Stimulated activated CD4-positive, alpha-beta T cell treated with anti-CD3 and anti-CD28 coated beads, Interleukin-12 subunit alpha, Interleukin-12 subunit beta, amount 100 ng/mL, for 48 hours (primary cell): ENCODE data around the gene GABRG3.

Experiments
- DNase-seq, 3 donors: peaks; one replicate each; pipeline ENCODE4 v3.0.0-alpha.2; 2020; ENCODE audit warnings: low read depth in 2 of 3, low spot score in 1 of 3

The GABRG3 gene

GRCh38 chr15:27561816-27562215 lies 590.8 kb downstream of the GABRG3 start:
- DNase-seq = no peak

DNA sequence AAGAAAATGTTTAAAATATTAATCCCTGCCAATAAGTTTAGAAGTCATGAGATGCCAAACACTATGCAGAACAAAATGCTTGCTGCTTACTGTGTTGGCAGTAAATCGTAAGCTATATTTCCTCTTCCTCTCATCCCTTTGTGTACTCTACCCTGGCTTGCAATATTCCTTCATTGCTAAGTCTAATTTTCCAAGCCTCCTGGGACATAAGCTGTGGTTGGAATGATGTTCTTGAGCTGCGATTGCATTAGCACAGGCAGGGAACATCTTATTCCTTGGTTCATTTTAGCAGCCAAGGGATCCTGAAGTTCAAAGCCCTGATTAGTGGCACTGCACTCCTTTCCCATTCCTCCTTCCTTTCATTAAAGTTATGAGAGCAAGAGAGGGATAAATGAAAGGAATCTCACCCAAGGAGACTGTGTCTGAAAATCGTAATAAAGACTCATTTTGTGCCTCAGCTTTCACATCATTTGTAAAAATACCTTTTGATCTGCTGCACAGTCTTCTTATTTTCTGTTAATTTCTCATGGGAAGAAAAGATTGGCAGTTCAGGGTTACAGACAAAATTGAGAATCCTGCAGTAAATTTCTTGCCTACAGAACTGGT lies 592.9 kb downstream of the GABRG3 start:
- DNase-seq = no peak

DNA sequence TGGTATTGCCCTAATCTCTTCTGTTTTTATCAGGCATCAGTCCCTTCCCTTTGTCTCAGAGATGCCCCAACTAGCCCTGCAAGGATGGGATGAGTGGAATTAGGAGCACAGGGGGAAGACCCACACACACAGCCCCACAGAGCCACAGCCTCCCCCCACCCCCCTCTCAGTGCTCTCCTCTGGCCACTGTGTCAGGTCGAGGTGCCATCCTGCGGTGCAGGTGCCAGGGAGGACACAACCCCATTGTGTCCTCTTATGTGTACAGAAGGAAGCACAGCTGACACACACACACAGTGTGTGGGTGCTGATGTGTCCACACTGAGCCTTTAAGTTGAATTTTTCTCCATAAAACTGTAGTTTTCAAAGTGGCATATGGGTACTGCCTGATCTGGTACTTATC lies 593.7 kb downstream of the GABRG3 start:
- no peak for DNase-seq

- DNase-seq = no peak
These were observed 599.8 kb downstream of the GABRG3 start for GRCh38 chr15:27570746-27571145.

DNA sequence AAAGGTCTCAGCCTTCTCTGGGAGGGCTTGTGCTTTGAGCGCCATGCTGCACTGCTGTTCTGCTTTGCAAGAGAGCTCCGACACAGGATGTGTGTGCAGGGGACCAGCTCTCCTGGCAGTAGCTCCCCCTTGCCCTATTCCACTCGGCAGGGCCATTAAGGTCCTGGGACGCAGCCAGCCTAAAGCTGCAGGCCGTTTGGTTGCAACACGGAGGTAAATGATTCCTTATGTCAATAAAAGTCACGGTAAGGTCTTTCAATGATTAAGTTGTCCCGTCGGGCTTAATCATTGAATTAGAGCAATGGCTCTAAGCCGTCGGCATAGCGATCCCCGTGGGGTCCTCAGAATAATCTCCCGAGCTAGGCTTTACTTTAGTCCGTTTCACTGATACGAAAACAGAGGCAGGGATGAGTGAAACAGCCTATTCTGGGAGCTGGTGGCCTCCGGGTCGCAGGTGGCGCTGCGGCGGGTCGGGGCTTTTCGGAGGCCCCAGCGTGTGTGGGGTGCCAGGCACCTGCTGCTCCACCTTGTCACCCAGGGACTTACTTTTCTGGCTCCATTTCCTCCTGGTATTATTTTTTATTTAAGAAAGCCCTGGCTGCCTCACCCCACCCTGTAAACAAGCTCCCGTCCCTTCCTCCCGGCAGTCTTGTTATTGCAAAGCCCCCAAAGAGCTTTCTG lies 603.0 kb downstream of the GABRG3 start:
- DNase-seq = no peak

DNA sequence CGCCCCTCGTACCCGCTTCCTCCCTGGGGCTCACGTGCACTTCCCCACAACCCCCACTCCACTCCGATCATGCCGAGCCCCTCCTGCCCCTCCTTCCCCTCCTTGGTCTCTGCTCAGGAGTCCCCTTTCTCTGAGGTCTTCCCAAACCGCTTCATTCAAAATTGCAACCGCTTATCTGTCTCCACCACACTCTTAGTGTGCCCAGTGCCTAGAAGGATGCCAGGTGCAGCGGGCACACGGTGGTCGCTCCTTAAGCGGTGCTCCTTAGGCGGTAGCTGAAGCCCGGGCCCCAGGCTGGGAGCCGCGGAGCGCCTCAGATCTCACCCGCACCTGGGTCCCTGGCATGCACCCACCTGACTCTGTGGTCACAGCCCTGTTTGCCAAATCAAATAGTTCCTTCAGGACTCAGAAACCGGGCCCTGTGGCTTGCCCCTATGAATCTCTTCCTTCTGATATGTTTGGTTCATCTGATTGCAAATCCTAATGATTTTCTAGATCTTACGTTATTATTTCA lies 603.6 kb downstream of the GABRG3 start:
- DNase-seq = no peak

DNA sequence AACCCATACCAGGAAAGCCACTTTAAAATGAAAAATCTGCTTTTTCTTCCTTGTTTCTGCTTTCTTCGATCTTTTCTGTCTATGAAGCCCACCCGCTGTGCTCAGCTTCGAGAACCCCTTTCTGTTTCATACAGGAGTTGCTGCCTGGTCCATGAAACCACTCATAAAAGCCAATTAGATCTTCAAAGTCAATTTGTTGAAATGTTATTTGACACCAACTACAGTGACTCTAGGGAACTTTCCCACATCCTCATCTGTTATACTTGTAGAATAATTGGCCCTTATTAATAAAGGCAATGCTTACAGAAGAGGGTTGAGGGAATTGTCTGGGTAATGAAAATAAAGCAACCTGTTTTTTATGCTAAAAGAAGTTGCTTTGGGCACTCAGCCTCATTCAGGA lies 604.5 kb downstream of the GABRG3 start:
- DNase-seq = no peak

- DNase-seq = no peak
These were observed 605.6 kb downstream of the GABRG3 start for GRCh38 chr15:27576576-27576975.

- DNase-seq = no peak
These were observed 608.8 kb downstream of the GABRG3 start for GRCh38 chr15:27579738-27580137.

GRCh38 chr15:27582726-27583410 lies 611.9 kb downstream of the GABRG3 start:
- DNase-seq = no peak

DNA sequence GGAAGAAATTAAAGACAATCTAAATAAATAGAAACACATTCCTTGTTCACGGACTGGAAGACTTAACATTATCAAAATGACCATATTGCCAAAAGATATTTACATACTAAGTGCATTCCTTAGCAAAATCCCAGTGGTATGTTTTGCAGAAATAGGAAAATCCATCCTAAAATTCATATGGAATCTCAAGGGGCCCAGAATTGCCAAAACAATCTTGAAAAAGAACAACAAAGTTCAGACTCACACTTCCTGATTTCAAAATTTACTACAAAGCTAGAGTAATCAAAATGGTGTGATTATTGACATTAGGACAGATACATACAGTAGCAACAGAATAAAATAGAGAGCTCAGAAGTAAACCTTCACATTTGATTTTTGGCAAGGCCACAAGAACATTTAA lies 612.7 kb downstream of the GABRG3 start:
- DNase-seq = no peak

DNA sequence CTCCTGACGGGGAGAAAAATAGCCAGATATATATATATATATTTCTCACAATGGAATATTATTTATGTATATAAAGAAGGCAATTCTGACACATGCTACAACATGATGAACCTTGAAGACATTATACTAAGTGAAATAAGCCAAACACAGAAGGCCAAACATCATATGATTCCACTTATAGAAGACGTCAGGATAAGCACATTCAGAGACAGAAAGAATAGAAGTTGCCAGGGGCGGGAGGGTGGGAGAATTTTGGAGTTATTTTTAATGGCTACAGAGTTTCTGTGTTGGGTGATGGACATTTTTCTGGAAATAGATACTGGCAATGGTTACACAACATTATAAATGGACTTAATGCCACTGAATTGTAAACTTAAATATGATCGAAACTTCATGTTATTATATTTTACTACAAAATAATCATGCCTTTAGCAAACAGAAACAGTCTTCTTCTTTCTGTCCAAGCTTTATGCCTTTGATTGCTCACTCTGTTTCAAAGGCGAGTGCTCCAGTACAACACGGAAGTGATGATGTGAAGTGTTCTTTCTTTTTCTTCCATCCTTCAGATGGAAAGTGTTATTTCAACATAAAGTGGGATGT lies 614.2 kb downstream of the GABRG3 start:
- DNase-seq = no peak

DNA sequence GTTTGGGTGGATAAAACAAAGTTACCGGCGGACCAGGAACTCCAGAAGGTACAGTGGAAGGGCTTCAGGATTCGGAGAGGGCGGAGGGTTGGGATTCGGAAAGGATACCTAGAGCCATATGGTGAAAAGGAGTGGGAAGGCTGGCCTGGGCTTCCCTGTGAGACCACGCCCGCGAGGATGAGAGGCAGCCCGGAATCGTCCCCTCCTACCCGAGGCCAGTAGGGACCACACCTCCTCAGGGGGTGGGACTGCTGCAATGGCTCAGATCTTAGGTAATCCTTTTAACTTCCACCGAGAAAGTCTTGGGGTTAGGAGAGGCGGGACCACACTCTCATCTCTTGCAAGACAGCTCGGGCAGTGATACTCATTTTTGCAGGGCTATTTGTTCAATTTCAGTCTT lies 616.8 kb downstream of the GABRG3 start:
- no peak for DNase-seq

DNA sequence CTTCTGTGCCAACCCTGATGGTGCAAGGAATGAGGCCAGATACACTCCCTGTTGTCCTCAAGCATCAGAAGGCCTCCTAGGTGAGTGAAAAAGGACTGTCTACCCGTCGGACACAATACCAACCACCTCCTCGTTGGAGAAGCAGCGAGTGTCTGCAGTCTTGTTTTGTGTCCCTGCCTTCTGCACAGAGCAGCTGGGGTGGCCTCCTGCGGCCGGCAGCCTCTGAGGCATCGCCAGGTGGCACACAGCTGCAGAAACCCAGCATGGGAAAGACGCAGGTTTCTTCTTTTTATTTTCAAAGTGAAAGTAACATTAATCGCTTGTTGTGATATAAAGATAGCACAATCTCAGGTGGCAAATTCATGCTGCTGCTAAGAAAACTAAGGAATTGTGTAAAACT lies 618.3 kb downstream of the GABRG3 start:
- no peak for DNase-seq

GRCh38 chr15:27589782-27590181 lies 618.8 kb downstream of the GABRG3 start:
- DNase-seq = no peak
